HG03439 (cell line): ENCODE measurements around the gene OLFM4.

Experiments
- ATAC-seq: cut with Tn5 transposase; IDR thresholded peaks from one replicate; pipeline ENCODE4 v1.9.1; 2021; ENCODE audit warnings: mild to moderate bottlenecking, moderate library complexity; ENCODE audit not compliant: unreplicated experiment

OLFM4 gene, protein sequence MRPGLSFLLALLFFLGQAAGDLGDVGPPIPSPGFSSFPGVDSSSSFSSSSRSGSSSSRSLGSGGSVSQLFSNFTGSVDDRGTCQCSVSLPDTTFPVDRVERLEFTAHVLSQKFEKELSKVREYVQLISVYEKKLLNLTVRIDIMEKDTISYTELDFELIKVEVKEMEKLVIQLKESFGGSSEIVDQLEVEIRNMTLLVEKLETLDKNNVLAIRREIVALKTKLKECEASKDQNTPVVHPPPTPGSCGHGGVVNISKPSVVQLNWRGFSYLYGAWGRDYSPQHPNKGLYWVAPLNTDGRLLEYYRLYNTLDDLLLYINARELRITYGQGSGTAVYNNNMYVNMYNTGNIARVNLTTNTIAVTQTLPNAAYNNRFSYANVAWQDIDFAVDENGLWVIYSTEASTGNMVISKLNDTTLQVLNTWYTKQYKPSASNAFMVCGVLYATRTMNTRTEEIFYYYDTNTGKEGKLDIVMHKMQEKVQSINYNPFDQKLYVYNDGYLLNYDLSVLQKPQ

GRCh38 chr13:53028637-53029203, at the start of gene OLFM4:
Gene OLFM4, plus strand, starts transcription at chr13:53028813. Its CDS starts 24 bp downstream, at chr13:53028837.
- no peak for ATAC-seq

- ATAC-seq = no peak
Measured at GRCh38 chr13:52978989-52979388, 49.6 kb upstream of the OLFM4 start.

- no peak for ATAC-seq
Measured at GRCh38 chr13:52980695-52981094, 47.9 kb upstream of the OLFM4 start.

- no peak for ATAC-seq
Measured at GRCh38 chr13:52983836-52984235, 44.8 kb upstream of the OLFM4 start.

DNA sequence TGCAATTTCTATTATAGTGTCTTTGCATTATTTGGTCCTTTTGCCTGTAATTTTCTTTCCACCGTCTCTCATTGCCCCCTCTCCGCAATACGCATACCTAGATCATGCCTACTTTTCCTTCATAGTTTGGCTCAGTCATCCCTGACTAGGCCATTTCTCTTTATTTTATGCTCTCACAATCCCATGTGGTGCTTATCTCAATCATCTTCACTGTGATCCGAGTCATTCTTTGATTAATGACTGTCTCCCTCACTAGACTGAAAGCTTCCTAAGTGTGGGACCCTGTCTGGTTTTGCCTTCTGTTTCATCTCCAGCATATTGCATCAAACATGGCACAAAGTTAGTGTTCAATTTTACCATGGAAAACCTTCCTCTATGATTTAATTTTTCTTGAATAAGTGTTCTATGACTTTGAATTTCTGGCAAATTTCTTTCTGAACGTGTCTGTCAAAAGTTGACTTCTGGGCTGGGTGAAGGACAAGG, 43.7 kb upstream of the OLFM4 start:
- no peak for ATAC-seq

DNA sequence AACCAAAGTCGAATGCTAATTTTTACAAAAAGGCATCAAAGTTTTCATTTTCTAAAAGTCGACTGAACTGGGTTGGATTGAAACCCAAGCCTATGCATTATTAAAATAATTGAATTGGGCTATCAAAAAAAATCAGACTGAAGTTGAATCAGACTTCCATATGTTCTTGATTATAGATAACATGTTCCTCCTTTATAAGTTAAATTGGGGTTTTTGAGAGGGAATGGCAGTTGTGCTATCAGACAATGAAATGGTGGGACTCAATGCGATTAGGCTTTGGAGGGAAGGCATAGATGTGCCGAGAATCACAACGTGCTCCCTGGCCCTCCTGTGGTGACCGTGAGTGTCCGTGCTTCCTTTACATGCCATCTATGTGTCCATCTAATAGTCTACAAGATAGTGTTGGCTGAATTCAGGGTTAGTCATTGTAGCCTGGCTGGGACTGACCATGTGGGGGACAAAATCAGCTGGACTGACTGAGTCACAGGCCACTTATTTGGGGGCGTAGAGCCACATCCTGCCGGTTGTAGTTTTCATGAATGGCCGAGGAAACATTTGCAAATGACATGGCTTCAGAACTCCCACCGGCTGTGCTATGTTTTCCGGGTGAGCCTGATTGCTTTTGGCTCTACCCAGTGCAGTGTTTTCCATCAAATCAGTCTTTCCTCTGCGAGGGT, 37.1 kb upstream of the OLFM4 start:
- no peak for ATAC-seq

GRCh38 chr13:52992110-52992509, 36.5 kb upstream of the OLFM4 start:
- ATAC-seq = no peak

- no peak for ATAC-seq
Measured at GRCh38 chr13:52994051-52994450, 34.6 kb upstream of the OLFM4 start.

- no peak for ATAC-seq
Measured at GRCh38 chr13:52994865-52995264, 33.7 kb upstream of the OLFM4 start.

- ATAC-seq = no peak
Measured at GRCh38 chr13:52995946-52996345, 32.7 kb upstream of the OLFM4 start.

GRCh38 chr13:52997951-52998876, 30.4 kb upstream of the OLFM4 start:
- ATAC-seq = no peak

DNA sequence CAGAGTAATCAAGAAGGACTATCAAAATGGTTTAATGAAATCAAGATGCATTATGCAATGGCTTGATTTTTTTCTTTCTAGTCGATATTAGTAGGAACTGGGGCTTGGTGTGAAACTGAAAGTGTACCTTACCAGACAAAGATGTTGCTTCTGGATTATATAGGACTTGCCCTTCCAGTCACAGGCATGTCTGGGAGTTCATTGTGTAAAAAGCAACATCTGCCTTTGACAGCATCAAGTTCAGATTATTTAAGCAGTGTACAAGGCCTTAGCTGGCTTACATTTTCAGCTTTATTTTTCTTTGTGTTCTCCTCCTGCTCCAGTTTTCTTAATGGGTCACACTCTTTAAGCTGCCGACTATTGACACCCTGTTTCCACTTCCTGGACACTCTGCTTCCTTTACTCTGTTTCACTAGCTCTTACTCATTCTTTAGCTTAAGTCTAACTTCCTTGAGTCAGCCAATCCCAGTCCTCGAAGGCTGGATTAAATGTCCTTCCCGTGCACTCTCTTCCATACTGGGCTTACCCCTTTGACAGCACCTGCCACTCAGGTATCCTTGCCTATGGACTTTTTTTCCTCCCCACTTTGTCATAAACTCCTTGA, 29.4 kb upstream of the OLFM4 start:
- no peak for ATAC-seq

GRCh38 chr13:53001444-53002225, 27.0 kb upstream of the OLFM4 start:
- ATAC-seq = no peak

GRCh38 chr13:53004573-53004972, 24.0 kb upstream of the OLFM4 start:
- no peak for ATAC-seq

GRCh38 chr13:53005626-53006025, 23.0 kb upstream of the OLFM4 start:
- ATAC-seq = no peak

- ATAC-seq = no peak
Measured at GRCh38 chr13:53007872-53008271, 20.7 kb upstream of the OLFM4 start.

DNA sequence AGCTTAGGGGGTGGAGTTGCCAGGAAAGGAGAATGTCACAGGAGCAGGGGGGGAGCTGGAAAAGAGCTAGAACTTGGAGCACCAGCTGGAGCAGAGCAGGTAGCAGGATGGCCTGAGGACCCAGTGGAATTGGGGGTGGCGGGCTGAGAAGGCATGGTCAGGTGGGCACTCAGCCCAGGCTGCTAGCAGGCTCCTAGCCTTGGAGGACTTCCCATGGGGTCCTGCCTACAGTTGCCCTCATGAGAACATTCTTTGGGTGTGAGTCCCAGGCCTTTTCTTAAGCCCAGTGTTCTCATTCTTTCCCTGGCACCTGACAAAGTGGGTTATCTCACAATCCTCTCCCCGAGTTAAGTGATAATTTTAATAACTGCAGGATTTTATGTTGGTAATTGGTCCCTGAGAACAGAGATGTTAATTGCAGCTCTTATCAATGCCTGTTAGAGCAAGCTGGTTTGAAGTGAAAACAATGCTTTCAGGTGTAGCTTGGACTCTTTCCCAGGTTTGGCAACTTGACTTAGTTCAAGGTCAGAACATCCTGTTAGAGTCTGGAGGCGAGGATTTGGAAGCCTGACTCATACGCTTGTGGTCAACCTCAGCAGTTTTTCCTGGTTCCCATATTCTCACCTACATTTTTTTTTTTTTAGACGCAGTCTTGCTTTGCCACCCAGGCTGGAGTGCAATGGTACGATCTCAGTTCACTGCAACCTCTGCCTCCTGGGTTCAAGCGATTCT, 18.1 kb upstream of the OLFM4 start:
- no peak for ATAC-seq

DNA sequence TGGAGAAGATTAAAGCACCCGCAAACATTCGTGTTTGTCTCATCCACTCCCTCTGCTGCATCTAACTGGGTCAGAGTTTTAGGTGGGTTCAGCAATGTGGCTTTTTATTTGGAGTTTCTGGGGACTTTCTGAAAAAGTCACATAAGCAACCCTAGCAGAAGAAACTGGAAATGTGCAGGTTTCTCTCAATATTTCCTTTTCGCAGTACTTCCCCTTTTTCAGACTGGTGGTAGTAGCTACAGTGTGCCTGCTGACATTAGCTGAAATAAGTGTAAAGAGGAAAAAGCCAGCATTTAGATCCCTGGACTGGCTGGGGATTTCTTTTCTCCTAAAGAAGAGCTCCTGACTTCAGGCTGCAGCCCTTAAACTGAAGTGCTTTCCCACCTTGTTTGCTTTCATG, 15.9 kb upstream of the OLFM4 start:
- no peak for ATAC-seq

GRCh38 chr13:53013113-53013512, 15.5 kb upstream of the OLFM4 start:
- no peak for ATAC-seq
